HFFc6 (cell line): ENCODE results near the gene NMD3. TPM values are rescaled to one million over a fixed set of nuclear protein-coding genes. Genes with fewer than 3 reads are reported as not detected.

ENCODE experiments used
- DNase-seq: peaks from one replicate; pipeline ENCODE4 v3.0.0-alpha.2; 2018
- H3K27ac Mint-ChIP-seq: 2 replicates; pipeline ENCODE4 v1.8.0; 2020; ENCODE audit warnings: mild to moderate bottlenecking, mixed read lengths
- H3K27me3 Mint-ChIP-seq: 2 replicates; pipeline ENCODE4 v1.8.0; 2021; ENCODE audit warnings: mild to moderate bottlenecking, moderate library complexity, mixed read lengths; ENCODE audit not compliant: insufficient read depth
- H3K36me3 Mint-ChIP-seq: 2 replicates; pipeline ENCODE4 v1.8.0; 2021; ENCODE audit warnings: low read depth, mixed read lengths
- H3K4me1 Mint-ChIP-seq: 2 replicates; pipeline ENCODE4 v1.8.0; 2020; ENCODE audit warnings: low read depth, mixed read lengths
- H3K4me3 Mint-ChIP-seq: 2 replicates; pipeline ENCODE4 v1.8.0; 2020; ENCODE audit warnings: mild to moderate bottlenecking, moderate library complexity, mixed read lengths
- H3K9me3 Mint-ChIP-seq: 2 replicates; pipeline ENCODE4 v1.8.0; 2020; ENCODE audit warnings: mild to moderate bottlenecking, mixed read lengths
- total RNA-seq, 6 experiments: library from RNA; stranded (reverse); fragmentation: NEBNext Ultra II Directional; extraction: Animal tissue kit (Norgen Biotek cat#: 25700); gene quantifications; 2 replicates in 1 of 6; 3 replicates in 5 of 6; pipeline ENCODE4 v1.2.3, GENCODE V29; 2021
- TF ChIP-seq, protein P1 (sequence below): fragments of 200-600 bp; sonication (generic); IDR thresholded peaks from 2 replicates; pipeline ENCODE4 v1.5.0; 2021; ENCODE audit warnings: antibody characterized with exemption, mild to moderate bottlenecking

NMD3 gene
- total RNA-seq, 6 experiments from 2014 or later, result 56.8 to 72.3 (median 64.3) TPM

DNA sequence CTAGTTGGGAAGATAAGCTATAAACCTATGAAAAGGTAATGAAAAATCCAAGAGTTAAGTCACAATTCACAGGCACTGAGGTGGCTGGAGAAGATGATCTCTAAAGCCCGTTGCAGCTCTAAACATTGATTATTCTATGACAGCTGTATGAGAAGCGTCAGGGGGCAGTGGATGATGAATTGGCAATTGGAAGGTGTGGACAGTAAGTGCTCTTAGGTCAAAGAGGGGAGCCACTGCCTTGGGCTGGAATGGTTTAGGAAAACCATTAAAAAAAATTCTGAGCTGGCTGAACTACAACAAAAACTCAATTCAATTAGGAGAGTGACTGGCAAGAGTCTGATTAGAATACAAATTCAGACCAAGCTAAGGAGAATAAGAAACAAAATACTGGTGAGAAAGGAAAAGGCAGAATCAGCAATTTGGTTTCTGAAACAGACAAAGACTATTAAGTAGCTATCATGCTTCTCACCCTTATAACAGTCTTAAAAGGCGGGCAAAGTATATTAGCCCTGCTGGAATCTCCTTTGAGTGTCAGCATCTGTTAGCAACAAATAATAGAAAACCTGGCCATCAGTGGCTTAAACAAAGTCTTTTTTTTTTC is 8.8 kb upstream of the NMD3 start:
- H3K27me3 Mint-ChIP-seq, result peaks cover 6% of the 10 kb centered on the region
- no peaks in the 10 kb centered on the region for H3K9me3 Mint-ChIP-seq
- TF ChIP-seq, protein P1, sequence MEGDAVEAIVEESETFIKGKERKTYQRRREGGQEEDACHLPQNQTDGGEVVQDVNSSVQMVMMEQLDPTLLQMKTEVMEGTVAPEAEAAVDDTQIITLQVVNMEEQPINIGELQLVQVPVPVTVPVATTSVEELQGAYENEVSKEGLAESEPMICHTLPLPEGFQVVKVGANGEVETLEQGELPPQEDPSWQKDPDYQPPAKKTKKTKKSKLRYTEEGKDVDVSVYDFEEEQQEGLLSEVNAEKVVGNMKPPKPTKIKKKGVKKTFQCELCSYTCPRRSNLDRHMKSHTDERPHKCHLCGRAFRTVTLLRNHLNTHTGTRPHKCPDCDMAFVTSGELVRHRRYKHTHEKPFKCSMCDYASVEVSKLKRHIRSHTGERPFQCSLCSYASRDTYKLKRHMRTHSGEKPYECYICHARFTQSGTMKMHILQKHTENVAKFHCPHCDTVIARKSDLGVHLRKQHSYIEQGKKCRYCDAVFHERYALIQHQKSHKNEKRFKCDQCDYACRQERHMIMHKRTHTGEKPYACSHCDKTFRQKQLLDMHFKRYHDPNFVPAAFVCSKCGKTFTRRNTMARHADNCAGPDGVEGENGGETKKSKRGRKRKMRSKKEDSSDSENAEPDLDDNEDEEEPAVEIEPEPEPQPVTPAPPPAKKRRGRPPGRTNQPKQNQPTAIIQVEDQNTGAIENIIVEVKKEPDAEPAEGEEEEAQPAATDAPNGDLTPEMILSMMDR, result no peak
- no peak overlapping the region for H3K27ac Mint-ChIP-seq
- no peaks in the 10 kb centered on the region for H3K36me3 Mint-ChIP-seq
- DNase-seq, result no peak
- no peak overlapping the region for H3K4me3 Mint-ChIP-seq
- peaks cover under 1% of the 10 kb centered on the region for H3K4me1 Mint-ChIP-seq

DNA sequence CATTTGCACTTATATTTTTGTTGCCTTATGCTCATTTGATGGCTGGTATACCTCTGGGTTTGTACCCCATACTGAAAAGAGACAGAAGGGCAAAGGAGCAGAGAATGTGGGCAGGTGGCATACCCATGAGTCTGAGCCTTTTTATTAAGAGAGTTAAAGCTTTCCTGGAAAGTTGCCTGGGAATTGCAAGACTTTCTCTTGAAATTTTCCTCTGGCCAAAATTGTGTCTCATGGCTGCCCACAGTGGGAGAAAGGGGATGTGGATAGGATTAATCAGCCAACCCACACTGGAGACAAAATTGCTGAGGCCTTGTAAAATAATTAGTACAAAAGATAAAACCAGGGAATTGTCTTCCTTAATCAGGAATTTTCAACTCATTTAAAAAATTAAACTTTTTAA is 8.2 kb upstream of the NMD3 start:
- Mint-ChIP-seq H3K4me3 (no peak overlapping the region), H3K27me3 (peaks cover 6% of the 10 kb centered on the region), H3K9me3 (no peaks in the 10 kb centered on the region), H3K27ac (no peak overlapping the region), H3K4me1 (peaks cover 7% of the 10 kb centered on the region), H3K36me3 (no peaks in the 10 kb centered on the region)
- TF ChIP-seq, protein P1, result no peak
- DNase-seq, result no peak

DNA sequence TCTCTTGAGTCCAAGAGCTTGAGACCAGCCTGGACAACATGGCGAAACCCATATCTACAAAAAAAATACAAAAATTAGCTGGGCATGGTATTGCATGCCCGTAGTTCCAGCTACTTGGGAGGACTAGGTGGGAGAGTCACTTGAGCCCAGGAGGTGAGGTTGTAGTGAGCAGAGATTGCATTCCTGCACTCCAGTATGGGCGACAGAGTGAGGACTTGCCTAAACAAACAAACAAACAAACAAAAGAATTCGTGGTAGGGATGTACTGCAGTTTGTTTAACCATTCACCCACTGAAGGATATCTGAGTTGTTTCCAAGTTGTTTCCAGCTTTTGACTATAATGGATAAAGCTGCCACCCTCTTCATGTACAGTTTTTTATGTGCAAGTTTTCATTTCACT is 7.5 kb upstream of the NMD3 start:
- peaks cover 8% of the 10 kb centered on the region for H3K4me1 Mint-ChIP-seq
- no peaks in the 10 kb centered on the region for H3K36me3 Mint-ChIP-seq
- H3K27me3 Mint-ChIP-seq, result peaks cover 6% of the 10 kb centered on the region
- TF ChIP-seq, protein P1, result no peak
- H3K9me3 Mint-ChIP-seq, result no peaks in the 10 kb centered on the region
- H3K4me3 Mint-ChIP-seq, result no peak overlapping the region
- H3K27ac Mint-ChIP-seq, result no peak overlapping the region
- DNase-seq, result no peak

DNA sequence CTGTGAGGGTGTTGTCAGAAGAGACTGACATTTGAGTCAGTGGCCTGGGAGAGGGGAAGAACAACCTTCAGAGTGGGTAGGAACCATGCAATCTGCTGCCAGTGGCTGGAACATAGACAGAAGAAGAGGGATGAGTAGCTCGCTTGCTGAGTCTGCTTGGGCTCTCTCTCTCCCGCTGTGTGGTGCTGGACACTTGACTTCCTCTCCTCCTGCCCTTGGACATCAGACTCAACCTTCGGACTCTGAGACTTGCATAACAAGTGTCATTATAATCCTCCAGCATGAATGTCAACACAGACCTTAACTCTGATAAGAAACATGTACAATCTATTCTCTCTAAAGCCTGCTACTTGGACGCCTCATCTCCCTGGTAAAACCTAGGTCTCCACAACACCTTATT is 5.9 kb upstream of the NMD3 start:
- Mint-ChIP-seq H3K9me3 (0 out of 2 replicates have a peak, but pooled peaks cover 3% of the 10 kb centered on the region), H3K4me3 (no peak overlapping the region), H3K4me1 (peaks cover 10% of the 10 kb centered on the region), H3K27me3 (peaks cover 5% of the 10 kb centered on the region), H3K36me3 (no peaks in the 10 kb centered on the region; the same call in 1 of the 2 replicates), H3K27ac (no peak overlapping the region)
- TF ChIP-seq, protein P1, result no peak
- no peak for DNase-seq

DNA sequence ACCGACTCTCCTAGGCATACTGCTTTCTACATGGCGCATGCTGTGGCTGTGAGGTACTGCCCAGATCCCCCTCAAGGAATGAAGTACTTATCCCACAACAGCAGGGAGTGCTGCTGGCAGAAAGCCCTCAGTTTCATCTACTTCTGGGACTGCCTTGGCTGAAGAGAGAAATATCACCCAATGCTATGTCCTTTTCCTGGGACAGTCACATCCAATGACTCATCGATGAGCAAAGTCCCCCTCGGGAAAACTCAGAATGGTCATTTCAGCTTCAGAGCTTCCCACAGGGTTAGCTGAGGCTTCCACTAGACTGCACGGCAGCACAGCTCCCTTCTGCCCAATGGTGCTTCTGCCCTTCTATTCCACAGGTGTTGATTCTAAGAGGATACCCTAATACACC is 3.6 kb upstream of the NMD3 start:
- Mint-ChIP-seq H3K9me3 (0 out of 2 replicates have a peak, but pooled peaks cover 4% of the 10 kb centered on the region), H3K36me3 (peaks cover under 1% of the 10 kb centered on the region; the same call in 1 of the 2 replicates), H3K4me3 (no peak overlapping the region), H3K4me1 (peaks cover 19% of the 10 kb centered on the region), H3K27ac (no peak overlapping the region), H3K27me3 (peaks cover 5% of the 10 kb centered on the region)
- DNase-seq, result peak; percentile 33
- TF ChIP-seq, protein P1, result no peak
